Hematopoietic multipotent progenitor cell (in vitro differentiated cells): ENCODE results near the gene DHRS7C. TPM values are rescaled to one million over a fixed set of nuclear protein-coding genes. Genes with fewer than 3 reads are reported as not detected.

Experiments
- DNase-seq, 3 donors: peaks; one replicate each; pipeline ENCODE4 v3.0.0-alpha.2; 2011 to 2015; ENCODE audit warnings: low read depth in 2 of 3, low spot score in 2 of 3
- total RNA-seq: library from RNA; depleted of rRNA; stranded (reverse); fragments of >200 nt; gene quantifications from one replicate; pipeline ENCODE4 v1.2.3, GENCODE V29; 2012

DHRS7C gene, protein sequence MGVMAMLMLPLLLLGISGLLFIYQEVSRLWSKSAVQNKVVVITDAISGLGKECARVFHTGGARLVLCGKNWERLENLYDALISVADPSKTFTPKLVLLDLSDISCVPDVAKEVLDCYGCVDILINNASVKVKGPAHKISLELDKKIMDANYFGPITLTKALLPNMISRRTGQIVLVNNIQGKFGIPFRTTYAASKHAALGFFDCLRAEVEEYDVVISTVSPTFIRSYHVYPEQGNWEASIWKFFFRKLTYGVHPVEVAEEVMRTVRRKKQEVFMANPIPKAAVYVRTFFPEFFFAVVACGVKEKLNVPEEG
- not detected for total RNA-seq

DNA sequence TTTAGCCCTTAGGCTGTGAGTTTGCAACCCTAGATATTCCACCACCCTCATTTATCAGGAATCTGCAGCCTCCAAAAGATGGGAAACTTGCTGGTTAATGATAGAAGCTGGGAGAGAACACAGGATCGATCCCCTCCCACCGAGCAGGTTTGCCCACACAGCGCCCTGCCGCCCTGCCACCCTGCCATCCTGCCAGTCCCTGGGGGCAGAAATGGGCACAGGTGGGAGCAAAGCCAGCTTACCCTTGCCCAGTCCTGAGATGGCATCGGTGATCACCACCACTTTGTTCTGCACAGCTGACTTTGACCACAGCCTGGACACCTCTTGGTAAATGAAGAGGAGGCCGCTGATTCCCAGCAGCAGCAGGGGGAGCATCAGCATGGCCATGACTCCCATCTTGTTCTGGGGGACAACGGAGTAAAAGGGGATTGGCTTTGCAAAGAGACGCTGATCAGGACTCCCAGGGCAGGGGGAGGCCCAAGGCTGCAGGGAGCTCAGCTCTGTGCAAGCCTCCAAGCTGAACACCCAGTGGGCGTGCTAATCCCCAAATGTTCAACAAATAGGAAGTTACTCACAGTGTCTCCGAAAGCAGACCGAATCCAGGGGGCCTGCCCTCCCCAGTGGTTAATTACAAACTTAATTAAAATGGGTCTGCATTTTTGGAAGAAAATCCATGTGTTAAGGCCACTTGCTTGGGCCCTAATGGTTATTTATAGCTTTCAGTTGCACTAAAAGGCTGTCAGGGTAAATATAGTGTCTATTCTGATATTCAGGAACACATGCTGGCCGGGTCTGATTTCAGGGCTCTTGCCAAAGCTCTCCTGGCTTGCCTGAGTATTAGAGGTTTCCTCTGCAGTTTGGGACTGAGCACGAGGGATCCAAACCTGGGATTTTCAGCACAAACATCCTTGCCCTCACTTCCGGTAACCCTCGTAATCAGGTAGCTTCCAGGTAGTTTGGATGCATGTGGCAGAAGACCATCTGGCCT is at the start of gene DHRS7C:
TSS of gene DHRS7C (minus strand) at position 704 of the 988 bp plus-strand sequence. CDS start at position 396, 308 bp downstream.
- no peak for DNase-seq

DNA sequence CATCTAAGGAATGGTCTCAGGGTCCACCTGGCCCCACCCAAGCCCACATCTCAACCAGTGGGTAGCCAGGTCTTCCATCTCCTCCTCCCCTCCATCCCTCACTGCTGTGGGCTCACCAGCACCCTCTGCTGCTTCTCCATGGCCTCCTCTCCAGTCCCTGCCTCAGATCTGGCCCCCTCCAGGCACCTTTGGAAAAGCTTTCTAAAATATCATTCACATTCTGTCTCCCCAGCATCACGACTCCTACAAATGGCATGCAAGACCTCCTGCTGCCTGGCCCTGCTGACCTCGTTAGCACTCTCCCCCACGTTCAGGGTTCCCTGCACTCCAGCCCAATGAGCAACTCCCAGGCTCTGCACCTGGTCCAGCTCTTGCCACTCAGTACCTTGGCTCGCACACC is 48.0 kb upstream of the DHRS7C start:
- DNase-seq: no peak

DNA sequence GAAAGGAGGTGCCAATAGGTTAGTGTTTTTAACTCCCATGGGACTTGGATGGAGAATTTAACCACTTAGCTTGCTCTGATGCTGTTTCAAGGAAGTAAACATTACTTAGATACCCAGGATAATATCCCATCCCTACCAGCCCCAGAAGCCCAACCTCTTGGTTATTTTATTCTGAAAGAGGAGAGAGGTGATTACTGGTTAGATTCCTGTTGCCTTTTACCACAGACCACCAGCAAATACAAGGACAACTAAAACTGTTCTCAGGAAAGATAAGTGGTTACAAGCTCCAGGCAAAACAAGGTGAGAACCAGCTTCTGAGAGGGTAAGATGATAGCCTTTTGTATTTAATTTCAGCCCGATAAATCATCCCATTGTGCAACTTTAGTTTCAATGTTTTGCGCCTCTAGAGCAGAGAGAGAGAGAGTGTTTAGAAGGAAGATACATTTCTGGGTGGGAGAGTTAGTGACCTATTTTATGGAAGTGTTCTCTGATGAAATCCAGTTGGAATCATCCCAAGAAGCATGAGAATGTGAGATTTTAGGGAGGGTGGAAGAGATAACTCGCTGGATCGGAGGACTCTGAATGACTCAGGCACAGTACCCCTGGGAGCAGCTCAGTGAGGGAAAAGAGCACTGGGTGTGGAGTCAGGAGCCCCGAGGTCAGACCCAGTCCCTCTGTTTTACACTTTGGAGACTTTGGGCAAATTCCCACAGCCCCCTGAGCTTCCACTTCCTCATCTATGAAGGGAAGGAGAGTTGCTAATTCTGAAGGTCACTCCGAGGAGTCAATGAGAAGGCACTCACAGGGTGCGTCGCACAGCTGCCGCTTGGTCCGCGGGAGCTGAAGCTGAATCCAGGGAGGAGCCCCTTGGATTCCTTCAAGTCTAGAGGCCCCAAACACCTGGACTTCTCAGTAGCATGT is 46.4 kb upstream of the DHRS7C start:
- no peak for DNase-seq

DNA sequence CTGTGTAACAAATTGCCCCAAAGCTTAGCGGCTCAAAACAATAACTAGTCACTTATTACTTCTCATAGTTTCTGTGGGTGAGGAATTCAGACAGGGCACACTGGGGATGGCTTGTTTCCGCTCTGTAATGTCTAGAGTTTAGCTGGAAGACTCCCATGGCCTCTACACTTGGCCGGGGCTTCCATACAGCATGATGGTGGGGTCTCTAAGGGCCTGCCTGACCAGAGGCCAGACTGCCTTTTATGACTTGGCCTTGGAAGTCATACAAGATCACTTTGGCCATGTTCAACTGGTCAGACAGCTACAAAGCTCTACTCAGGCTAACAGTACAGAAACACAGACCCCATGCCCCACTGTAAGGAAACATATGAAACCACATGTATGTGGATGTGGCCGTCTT is 42.5 kb upstream of the DHRS7C start:
- no peak for DNase-seq

DNA sequence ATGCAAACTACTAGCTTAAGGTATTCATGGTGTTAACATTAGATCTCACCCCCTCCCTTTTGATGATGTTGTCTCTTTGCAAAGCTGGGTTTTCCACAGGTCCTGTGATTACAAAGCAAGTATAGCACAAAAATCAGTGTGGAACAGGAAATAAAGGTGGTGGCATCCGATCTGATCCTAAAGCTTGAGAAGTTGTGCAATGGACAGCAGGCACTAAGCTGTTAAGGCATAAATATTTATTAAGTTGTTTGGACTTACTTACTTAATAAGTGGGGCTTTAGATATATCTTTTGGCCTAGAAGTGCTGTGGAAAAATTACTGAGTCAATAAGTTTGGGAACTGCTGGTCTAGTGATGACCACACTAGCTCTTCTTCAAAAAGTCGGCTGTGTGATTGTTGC is 39.3 kb upstream of the DHRS7C start:
- DNase-seq: no peak

DNA sequence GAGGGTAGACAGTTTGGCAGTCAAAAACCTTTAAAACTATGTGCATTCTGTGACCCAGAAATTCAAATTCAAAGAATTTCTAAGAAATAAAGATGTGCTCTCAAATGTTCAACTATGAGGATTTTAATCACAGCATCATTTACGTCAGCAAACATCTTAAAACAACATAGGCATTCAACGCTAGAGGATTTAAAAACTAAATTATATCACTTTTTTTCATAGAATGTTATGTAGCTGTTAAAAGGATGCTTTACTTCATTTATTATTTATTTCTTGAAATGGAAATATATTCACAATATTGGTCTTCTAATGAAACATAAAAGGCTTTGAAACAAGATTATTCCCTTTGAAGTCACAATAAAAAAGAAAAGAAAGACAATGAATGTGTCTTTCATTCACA is 38.0 kb upstream of the DHRS7C start:
- no peak for DNase-seq

DNA sequence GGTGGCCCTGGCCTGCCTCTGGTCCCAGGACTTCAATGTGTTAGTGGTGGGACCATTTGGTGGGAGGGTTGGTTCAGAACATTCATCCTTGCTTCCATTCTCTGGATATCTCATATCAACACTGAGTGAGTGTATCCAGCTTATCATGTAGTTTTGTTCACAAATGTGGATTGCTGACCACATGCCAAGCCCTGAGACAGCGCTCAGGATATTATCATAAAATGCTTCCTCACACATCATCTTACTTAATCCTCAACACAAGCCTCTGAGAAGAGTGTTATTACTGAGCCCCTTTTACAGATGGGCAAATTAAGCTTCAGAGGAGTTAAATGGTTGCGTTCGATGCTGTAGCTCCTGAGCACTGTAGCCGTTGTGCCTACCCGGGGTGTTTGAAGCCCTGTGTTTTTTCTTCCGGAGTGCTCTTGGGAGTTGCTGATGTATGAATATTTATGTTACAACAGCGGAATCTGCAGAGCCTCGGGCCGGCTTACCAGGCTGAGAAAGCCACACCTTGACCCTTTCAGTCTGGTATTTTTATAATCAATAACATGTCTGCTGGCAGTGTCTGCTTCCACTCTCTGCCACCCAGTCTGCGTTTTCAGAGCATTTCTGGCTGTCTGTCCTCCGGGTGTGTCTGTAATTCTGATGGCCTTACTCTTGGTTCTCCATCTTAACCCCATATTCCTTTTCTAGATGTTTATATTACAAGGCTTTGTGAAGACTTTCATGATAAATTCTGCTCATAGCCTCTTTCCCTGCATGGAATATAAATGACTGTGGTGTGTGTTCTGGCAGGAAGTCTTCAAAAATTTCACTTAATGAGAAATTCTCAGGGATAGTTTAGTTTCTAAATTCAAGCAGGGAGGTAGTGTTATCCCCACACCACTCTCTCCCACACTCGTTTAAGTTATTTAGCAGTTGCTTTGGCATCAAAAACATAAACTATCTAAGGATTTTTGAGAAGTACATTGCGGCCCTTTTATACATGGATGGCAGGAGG is 37.2 kb upstream of the DHRS7C start:
- DNase-seq: no peak

DNA sequence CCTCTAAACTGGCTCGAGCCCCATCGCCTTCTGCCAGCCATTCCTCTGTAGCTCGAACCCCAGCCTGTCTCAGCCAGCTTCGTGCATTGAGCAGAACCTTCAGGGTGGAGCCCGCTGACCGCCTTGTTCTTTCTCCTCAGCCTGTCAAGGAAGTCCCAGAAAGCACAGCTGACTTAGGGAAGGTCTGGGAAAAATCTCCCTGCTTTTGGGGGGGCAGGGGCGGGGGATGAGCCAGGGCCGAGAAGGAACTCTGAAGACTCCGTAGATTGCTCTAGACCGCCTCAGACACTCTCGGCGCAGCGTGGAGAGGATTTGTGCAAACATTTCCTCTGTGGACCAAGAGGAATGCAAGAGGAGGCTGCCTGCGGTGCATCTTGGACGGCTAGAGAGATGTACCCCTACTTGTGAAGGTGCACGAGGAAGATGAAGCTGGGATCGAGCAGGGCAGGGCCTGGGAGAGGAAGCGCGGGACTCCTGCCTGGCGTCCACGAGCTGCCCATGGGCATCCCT is 34.3 kb upstream of the DHRS7C start, which contains the start of gene GLP2R:
TSS of gene GLP2R (plus strand) at position 284 of the 510 bp plus-strand sequence. CDS start at position 424, 140 bp downstream.
- no peak for DNase-seq

DNA sequence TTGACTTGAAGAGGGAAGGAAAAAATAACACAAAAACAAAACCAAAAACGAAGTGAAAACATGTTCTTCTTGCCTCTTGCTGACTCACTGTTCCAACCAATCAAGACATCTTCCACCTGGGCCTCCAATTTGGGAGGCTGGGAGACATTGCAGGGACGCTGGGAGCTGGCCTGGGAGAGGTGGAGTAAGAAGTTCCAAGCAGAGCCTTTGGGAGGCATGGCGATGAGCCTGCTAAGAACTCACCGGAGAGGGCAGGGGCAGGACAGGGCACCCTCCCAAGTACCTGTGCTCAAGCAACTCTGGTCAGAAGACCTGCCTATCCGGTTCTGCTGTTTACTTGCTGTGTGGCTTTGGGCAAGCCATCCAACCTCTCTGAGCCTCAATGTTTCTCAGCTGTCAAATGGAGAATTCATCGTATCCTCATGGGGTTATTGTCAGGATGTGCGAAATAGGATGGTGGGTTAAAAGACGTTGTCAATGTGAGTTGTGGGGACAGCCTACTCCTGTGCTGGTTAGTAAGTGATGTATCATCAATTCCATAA is 33.5 kb upstream of the DHRS7C start:
- DNase-seq: no peak

DNA sequence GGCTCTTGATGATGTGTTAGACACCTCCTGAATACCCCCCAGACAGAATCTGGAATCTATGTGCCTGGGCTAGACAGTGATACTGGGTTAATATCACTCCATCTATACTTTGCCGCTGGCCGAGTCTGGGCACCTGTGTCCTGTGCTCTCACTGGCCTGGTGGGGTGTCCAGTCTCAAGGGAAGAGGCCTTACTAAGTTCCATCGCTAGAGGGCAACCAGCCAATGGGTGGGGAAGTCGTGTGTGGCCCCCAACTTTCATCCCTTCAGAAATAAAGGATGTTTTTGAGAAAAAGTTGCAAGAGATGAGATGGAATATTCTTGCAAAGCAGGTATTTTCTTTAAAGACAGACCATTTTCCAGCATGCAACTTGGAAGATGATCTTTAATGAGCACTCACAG is 32.7 kb upstream of the DHRS7C start:
- DNase-seq: no peak

DNA sequence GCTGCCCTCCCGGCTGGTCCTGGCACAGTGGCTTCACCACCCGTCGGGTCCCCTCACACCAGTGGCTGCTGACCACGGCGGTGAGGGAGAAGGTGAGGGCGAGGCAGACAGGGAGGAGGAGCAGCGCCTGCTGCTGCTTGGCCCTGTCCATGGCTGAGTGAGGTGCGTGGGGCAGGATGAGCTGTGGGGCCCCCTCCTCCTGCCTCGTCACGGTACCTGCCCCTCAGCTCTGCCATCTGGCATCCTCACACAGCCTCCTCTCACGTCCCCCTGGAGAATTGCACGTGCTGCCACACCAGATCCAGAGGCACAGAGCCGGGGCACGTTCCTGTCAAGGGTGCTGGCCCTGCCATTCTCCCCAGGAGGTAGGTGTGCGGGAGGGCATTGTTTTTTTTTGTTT is 30.5 kb upstream of the DHRS7C start, which contains the start of gene GSG1L2:
TSS of gene GSG1L2 (minus strand) at position 159 of the 400 bp plus-strand sequence. CDS start at position 151, 8 bp downstream.
- DNase-seq: no peak

DNA sequence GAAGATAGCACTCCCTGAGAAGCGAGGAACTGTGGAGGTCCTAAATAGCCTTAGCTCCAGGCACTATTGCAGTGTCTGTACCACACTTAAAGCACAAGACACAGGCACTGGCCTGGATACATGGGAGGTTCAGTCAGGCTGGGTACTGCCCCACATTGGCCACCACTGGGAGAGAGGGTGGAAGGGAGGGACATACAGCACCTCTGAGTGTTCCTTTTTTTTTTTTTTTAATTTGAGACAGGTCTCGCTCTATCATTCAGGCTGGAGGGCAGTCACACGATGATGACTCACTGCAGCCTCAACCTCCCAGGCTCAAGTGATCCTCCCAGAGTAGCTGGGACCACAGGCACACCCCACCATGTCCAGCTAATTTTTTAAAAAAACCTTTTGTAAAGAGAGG is 29.1 kb upstream of the DHRS7C start:
- no peak for DNase-seq

DNA sequence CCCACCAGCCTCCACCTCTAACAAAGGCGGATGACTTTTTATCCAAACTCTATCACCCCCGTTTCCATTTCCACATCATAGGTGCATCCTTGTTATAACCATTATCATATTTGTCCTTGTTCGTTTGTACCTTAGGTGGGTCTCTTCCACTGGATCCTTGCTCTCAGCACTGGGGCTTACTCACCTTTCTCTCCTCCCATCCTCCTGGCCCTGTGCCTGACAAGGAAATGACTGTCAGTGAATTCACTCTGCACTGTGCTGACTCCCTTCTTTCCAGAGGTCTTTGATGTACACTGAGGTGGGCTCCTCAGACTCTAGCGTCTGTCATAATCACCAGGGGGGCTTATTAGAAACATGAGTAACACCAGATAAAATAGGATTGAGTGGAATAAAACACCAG is 27.4 kb upstream of the DHRS7C start:
- no peak for DNase-seq

DNA sequence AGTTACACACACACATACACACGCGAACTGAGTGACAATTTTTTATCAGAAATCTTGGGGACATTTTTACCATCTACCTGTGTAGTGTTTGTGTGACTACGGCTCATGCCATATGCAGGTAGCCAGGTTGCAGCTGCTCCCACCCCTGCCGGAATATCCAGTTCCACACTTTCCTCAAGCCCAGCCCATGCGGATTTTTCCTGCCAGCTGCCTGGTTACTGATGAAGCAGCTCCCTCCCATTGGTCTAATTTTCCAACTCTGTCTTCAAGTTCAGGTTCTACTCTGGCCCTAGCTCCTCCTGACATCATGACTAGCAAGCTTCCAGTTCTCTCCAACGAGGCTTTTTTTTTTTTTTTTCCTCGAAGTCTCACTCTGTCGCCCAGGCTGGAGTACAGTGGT is 25.7 kb upstream of the DHRS7C start:
- no peak for DNase-seq

DNA sequence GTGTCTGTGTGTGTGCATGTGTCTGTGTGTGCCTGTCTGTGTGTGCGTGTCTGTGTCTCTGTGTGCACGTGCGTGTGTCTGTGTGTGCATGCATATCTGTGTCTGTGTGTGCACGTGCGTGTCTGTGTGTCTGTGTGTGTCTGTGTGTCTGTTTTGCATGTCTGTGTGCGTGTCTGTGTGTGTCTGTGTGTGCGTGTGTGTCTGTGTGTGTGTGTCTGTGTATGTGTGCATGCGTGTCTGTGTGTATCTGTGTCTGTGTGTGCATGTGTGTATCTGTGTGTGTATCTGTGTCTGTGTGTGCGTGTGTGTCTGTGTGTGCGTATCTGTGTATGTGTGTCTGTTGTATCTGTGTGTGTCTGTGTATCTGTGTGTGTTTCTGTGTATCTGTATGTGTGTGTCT is 25.1 kb upstream of the DHRS7C start:
- DNase-seq: no peak

DNA sequence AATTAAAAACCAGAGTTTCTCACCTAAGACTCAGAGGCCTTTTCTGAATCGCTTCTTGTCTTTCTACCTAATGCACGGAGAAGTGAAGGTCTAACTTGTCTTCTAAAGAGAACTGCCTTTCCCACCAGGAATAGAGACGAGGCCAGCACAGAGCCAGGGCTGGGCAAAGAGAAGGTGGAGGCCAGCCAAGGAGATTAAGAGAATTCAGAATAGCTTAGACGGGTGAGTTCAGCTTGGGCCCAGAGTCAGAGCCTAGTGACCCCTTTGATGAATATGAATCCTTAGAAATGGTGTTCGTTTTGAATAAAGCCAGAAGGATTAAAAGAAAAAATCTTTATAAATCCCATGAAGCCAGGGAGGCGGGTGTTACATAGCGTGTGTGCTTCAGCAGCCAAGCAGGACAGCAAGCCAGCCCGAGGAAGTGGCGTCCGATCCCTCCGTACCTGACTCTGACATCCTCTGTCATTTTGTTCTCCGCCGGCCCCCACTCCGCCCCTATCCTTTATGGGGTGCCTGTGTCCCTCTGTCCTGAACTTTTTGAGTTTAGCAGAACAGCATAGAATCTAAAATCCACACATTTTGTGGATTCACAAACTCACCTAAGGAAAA is 23.0 kb upstream of the DHRS7C start:
- DNase-seq: no peak

DNA sequence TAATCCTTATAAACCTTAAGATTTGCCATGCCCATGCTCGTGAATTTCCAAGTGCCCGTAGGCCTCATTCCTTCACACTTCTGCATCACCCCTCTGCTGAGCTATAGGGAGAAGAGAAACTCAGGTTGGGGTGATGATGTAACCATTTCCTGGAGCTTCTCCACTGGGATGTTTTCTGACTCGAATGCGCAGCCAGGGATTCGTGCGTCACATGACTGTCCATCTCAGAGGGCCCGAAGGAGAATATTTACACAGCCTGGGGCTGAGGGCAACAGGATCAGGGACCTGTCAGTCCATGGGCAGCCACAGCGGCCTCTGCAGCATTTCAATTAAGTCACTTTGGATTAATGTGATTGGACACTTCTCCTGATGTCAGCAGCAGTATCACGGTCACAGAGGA is 21.8 kb upstream of the DHRS7C start:
- no peak for DNase-seq

DNA sequence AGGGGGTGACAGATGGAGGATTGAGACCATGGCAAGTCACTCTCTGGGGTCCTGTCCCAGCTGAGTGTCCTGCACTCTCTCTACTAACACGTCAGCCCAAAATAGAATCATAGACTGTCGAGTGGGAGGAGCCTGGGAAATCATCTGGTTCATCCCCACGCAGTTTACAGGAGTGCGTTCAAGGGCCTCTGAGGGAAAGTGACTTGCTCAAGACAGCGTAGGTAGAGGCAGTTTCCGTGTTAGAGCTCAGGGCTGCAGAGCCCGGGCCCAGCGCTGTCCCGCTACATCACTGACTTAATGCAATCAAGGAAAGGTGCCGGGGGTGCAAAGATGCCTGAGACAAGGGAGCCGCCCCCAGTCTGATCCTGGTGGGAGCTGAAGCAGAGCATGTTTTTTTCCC is 20.1 kb upstream of the DHRS7C start:
- no peak for DNase-seq
